PC-3 (cell line): ENCODE results near the gene NR2F6. TPM values are rescaled to one million over a fixed set of nuclear protein-coding genes. Genes with fewer than 3 reads are reported as not detected.

ENCODE experiments used
- ATAC-seq: fragments of 200-7000 bp; cut with Tn5 transposase; 2 replicates; pipeline ENCODE4 v1.9.1; 2020; ENCODE audit warnings: mild to moderate bottlenecking, moderate library complexity
- BruUV-seq: library from RNA; stranded (reverse); fragments of 400-500 nt; replicated peaks from 2 replicates; lab custom pipeline; 2021; lab: Mats Ljungman, UMichigan
- CTCF ChIA-PET: fragments of 300-600 bp; sonication (Branson Sonifier 250); formaldehyde crosslinking; loops from one replicate; lab custom pipeline; 2022; ENCODE audit warnings: antibody characterized with exemption; lab: Charles Lee
- POLR2A ChIA-PET: fragments of 300-600 bp; sonication (Branson Sonifier 250); formaldehyde crosslinking; loops from one replicate; lab custom pipeline; 2022; ENCODE audit warnings: antibody characterized with exemption; ENCODE audit not compliant: unreplicated experiment; lab: Charles Lee
- DNase-seq: peaks from one replicate; pipeline ENCODE4 v3.0.0-alpha.2; 2015
- H2AFZ ChIP-seq: fragments of 300-600 bp; sonication (generic); 2 replicates; pipeline ENCODE4 v1.6.0; 2016; ENCODE audit warnings: antibody characterized with exemption, low read length
- H3F3A ChIP-seq: fragments of 300-600 bp; sonication (generic); one replicate; pipeline ENCODE4 v1.6.0; 2017; ENCODE audit warnings: antibody characterized with exemption, low read length, control low read depth, mild to moderate bottlenecking; ENCODE audit not compliant: unreplicated experiment
- H3K27ac ChIP-seq: fragments of 300-600 bp; sonication (generic); 2 replicates; pipeline ENCODE4 v1.5.1; 2016; ENCODE audit warnings: mild to moderate bottlenecking, low read length
- H3K27me3 ChIP-seq: fragments of 300-600 bp; sonication (generic); 2 replicates; pipeline ENCODE4 v1.6.1; 2016; ENCODE audit warnings: low read length, mixed read lengths
- H3K36me3 ChIP-seq: fragments of 300-600 bp; sonication (generic); 2 replicates; pipeline ENCODE4 v1.6.1; 2016; ENCODE audit warnings: low read depth, mixed run types, low read length, mixed read lengths
- H3K4me1 ChIP-seq: fragments of 300-600 bp; sonication (generic); 2 replicates; pipeline ENCODE4 v1.5.1; 2016; ENCODE audit warnings: low read length; ENCODE audit not compliant: insufficient read depth
- H3K4me2 ChIP-seq: fragments of 300-600 bp; sonication (generic); 2 replicates; pipeline ENCODE4 v1.6.0; 2016; ENCODE audit warnings: low read length
- H3K4me3 ChIP-seq: fragments of 300-600 bp; sonication (generic); 2 replicates; pipeline ENCODE4 v1.5.1; 2016; ENCODE audit warnings: mild to moderate bottlenecking, low read length, mixed read lengths
- H3K79me2 ChIP-seq: fragments of 300-600 bp; sonication (generic); 2 replicates; pipeline ENCODE4 v1.6.1; 2017; ENCODE audit warnings: low read length, mixed read lengths
- H3K9ac ChIP-seq: fragments of 300-600 bp; sonication (generic); 2 replicates; pipeline ENCODE4 v1.6.0; 2016; ENCODE audit warnings: mild to moderate bottlenecking, low read length
- H3K9me2 ChIP-seq: fragments of 300-600 bp; sonication (generic); replicated peaks from 2 replicates; pipeline ENCODE4 v1.6.1; 2016; ENCODE audit warnings: mixed run types, low read length, mixed read lengths
- H3K9me3 ChIP-seq: fragments of 300-600 bp; sonication (generic); 2 replicates; pipeline ENCODE4 v1.6.1; 2016; ENCODE audit warnings: low read length, mixed read lengths
- H4K20me1 ChIP-seq: fragments of 300-600 bp; sonication (generic); 2 replicates; pipeline ENCODE4 v1.6.1; 2016; ENCODE audit warnings: low read length, mixed read lengths
- EZH2 ChIP-seq: fragments of 300-600 bp; sonication (generic); IDR thresholded peaks from one replicate; pipeline ENCODE4 v1.6.1; 2017; ENCODE audit warnings: antibody characterized with exemption, mild to moderate bottlenecking, low read length; ENCODE audit not compliant: unreplicated experiment
- EZH2phosphoT487 ChIP-seq: fragments of 300-600 bp; sonication (generic); IDR thresholded peaks from 2 replicates; pipeline ENCODE4 v1.6.1; 2018; ENCODE audit warnings: mild to moderate bottlenecking, antibody characterized with exemption, low read length, borderline replicate concordance
- intact Hi-C: fragments of 100-400 bp; cut with micrococcal nuclease; formaldehyde crosslinking; loops from 2 replicates; pipeline ENCODE4 v1.9.0; 2023
- total RNA-seq: library from RNA; depleted of rRNA; stranded (reverse); fragments of >200 nt; gene quantifications from 2 replicates; pipeline ENCODE4 v1.2.3, GENCODE V29; 2014
- TF ChIP-seq, protein P1 (sequence below): fragments of 300-600 bp; sonication (generic); conservative IDR thresholded peaks from 2 replicates; pipeline ENCODE4 v1.5.1; 2017; ENCODE audit warnings: antibody characterized with exemption, low read depth, mild to moderate bottlenecking, low read length

Gene NR2F6
- total RNA-seq, 1 experiment from 2014 or later, result 134 TPM

DNA sequence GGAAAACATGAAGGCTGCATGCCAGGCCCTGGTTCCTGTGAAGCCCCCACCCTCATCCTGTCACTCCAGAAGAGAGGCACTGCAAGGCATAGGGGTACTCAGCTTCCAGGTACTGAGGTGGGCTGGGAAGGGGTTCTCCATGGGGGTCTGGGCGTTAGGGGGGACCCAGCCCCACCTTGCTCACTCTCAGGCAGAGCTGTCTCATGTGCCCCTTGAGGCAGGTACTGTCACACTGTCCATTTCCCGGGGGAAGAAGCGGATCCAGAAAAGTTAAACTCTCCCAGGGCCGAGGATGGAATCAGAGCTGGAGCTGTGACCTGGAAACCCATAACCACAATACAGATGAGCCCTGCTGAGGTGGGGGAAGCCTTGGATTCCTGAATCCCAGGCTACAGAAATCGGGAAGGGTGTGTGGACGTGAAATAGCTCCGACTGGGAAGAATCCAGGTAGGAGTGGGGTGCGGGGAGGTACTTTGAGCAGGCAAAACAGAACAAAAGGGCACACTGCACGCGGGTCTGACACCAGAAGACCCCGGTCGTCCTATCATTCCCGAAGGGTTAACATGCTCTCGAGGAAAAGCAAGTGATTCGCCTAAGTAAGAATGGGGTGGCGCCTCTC lies 31.1 kb downstream of the NR2F6 start:
- DNase-seq, result no peak
- TF ChIP-seq EZH2phosphoT487 (no peak), EZH2 (no peak)
- TF ChIP-seq, protein P1, sequence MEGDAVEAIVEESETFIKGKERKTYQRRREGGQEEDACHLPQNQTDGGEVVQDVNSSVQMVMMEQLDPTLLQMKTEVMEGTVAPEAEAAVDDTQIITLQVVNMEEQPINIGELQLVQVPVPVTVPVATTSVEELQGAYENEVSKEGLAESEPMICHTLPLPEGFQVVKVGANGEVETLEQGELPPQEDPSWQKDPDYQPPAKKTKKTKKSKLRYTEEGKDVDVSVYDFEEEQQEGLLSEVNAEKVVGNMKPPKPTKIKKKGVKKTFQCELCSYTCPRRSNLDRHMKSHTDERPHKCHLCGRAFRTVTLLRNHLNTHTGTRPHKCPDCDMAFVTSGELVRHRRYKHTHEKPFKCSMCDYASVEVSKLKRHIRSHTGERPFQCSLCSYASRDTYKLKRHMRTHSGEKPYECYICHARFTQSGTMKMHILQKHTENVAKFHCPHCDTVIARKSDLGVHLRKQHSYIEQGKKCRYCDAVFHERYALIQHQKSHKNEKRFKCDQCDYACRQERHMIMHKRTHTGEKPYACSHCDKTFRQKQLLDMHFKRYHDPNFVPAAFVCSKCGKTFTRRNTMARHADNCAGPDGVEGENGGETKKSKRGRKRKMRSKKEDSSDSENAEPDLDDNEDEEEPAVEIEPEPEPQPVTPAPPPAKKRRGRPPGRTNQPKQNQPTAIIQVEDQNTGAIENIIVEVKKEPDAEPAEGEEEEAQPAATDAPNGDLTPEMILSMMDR, result no peak
- TSS peak; percentile 86 for BruUV-seq
- intact Hi-C loops, result no loop called here
- 0 out of 2 replicates have a peak, but pooled peaks have one; percentile 3 for ATAC-seq
- H3K79me2 ChIP-seq, result peaks cover 7% of the 10 kb centered on the region
- peak overlapping the region; percentile 99 for H3K4me2 ChIP-seq
- peaks cover 15% of the 10 kb centered on the region; the same call in 1 of the 2 replicates for H3K36me3 ChIP-seq
- H3K4me3 ChIP-seq, result peak overlapping the region; percentile 88
- peak overlapping the region; percentile 97 for H3K9ac ChIP-seq
- no peaks in the 10 kb centered on the region for H3K9me3 ChIP-seq
- ChIA-PET CTCF (interaction anchor here (1.2 kb wide), 1 partner anchor 12 kb away, joined by 5 read pairs; the partner anchor contains the start of gene OCEL1), POLR2A (interaction anchor here (0.8 to 1.6 kb wide), 4 partner anchors 11 to 68 kb away, joined by 3 to 9 read pairs (median 4); partner anchors contain the start of genes BABAM1 and OCEL1)
- H3K4me1 ChIP-seq, result peaks cover 16% of the 10 kb centered on the region
- peak overlapping the region; percentile 88 for H3K27ac ChIP-seq
- H4K20me1 ChIP-seq, result no peaks in the 10 kb centered on the region
- no peaks in the 10 kb centered on the region for H3K27me3 ChIP-seq
- no peaks in the 10 kb centered on the region for H3K9me2 ChIP-seq
- H2AFZ ChIP-seq, result peak overlapping the region; percentile 86
- peaks cover under 1% of the 10 kb centered on the region for H3F3A ChIP-seq

DNA sequence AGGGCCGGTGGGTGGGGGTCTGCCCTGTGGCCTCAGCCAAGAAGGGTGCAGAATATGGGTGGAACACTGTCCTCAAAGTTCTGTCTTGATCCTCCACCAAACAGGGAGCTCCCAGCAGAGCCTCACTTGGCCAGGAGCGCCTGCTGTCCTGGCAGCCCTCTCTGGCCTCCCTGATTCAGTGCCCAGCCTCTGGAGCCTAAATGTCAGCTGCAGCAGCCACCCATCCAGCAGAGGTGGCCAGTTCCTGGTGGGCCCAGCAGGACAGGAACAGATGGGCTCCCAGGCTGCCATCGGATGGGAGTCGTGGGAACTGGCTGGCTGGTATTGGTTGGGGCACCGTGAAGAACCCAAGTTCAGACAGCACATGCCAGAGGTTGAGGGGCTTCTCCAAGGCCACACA lies 32.4 kb downstream of the NR2F6 start:
- Histone ChIP-seq H3K27ac (no peak overlapping the region), H3K4me2 (no peak overlapping the region), H3F3A (peaks cover 7% of the 10 kb centered on the region), H3K9me3 (no peaks in the 10 kb centered on the region), H3K9ac (no peak overlapping the region), H2AFZ (no peak overlapping the region), H3K4me3 (no peak overlapping the region), H3K36me3 (peaks cover 15% of the 10 kb centered on the region), H3K79me2 (peaks cover 7% of the 10 kb centered on the region), H3K27me3 (no peaks in the 10 kb centered on the region), H4K20me1 (no peaks in the 10 kb centered on the region), H3K9me2 (no peaks in the 10 kb centered on the region), H3K4me1 (peaks cover 21% of the 10 kb centered on the region)
- ChIA-PET POLR2A (no interaction called here), CTCF (interaction anchor here (0.6 kb wide), 1 partner anchor 137 kb away, joined by 6 read pairs; no protein-coding TSS in a partner anchor)
- no TSS peak for BruUV-seq
- intact Hi-C loops, result no loop called here
- TF ChIP-seq EZH2phosphoT487, result no peak
- TF ChIP-seq, protein P1, result no peak
- no peak for TF ChIP-seq EZH2
- no peak for ATAC-seq
- DNase-seq, result no peak
